ENCODE results near the gene ACP4. TPM values are rescaled to one million over a fixed set of nuclear protein-coding genes. Genes with fewer than 3 reads are reported as not detected.
"Not testable (repeated sequence)": the region's sequence is repeated elsewhere in the genome, so short reads cannot be mapped to it uniquely, and the experiment has no call there.

The ACP4 gene
- polyA plus RNA-seq, 1 donor: 0.09 TPM

GRCh38 chr19:50811622-50812238 lies 21.5 kb downstream of the ACP4 start:
- no CpG with 5 or more reads among the region's 3 CpGs for WGBS (ENCODE audit: insufficient coverage, low lambda C conversion rate)
- not testable (repeated sequence) for DNase-seq; H3K4me1 ChIP-seq (ENCODE audit: control insufficient read depth, insufficient read depth, low read length); H3K27me3 ChIP-seq (ENCODE audit: control insufficient read depth, insufficient read depth, low read length); H3K36me3 ChIP-seq (ENCODE audit: control insufficient read depth, insufficient read depth, low read length); H3K4me3 ChIP-seq (ENCODE audit: low read length); H3K9me3 ChIP-seq (ENCODE audit: control insufficient read depth, low read depth, low read length); H3K27ac ChIP-seq (ENCODE audit: low read length)

GRCh38 chr19:50812474-50812873 lies 22.3 kb downstream of the ACP4 start:
- no peaks in the 10 kb centered on the region for H3K36me3 ChIP-seq (ENCODE audit: control insufficient read depth, insufficient read depth, low read length)
- H3K9me3 ChIP-seq (ENCODE audit: control insufficient read depth, low read depth, low read length): no peaks in the 10 kb centered on the region
- no CpG with 5 or more reads among the region's 3 CpGs for WGBS (ENCODE audit: insufficient coverage, low lambda C conversion rate)
- no peak overlapping the region for H3K4me3 ChIP-seq (ENCODE audit: low read length)
- no peaks in the 10 kb centered on the region for H3K4me1 ChIP-seq (ENCODE audit: control insufficient read depth, insufficient read depth, low read length)
- peaks cover 8% of the 10 kb centered on the region for H3K27me3 ChIP-seq (ENCODE audit: control insufficient read depth, insufficient read depth, low read length)
- no peak overlapping the region for H3K27ac ChIP-seq (ENCODE audit: low read length)
- no peak for DNase-seq

- H3K27me3 ChIP-seq (ENCODE audit: control insufficient read depth, insufficient read depth, low read length): peaks cover 30% of the 10 kb centered on the region
- 100% methylated on average over 1 of the region's 5 CpGs for WGBS (ENCODE audit: insufficient coverage, low lambda C conversion rate)
- DNase-seq: no peak
- no peaks in the 10 kb centered on the region for H3K36me3 ChIP-seq (ENCODE audit: control insufficient read depth, insufficient read depth, low read length)
- H3K4me1 ChIP-seq (ENCODE audit: control insufficient read depth, insufficient read depth, low read length): peaks cover 8% of the 10 kb centered on the region
- H3K9me3 ChIP-seq (ENCODE audit: control insufficient read depth, low read depth, low read length): peaks cover 5% of the 10 kb centered on the region
- H3K4me3 ChIP-seq (ENCODE audit: low read length): no peak overlapping the region
- no peak overlapping the region for H3K27ac ChIP-seq (ENCODE audit: low read length)
Measured at GRCh38 chr19:50814883-50815282, 24.7 kb downstream of the ACP4 start.

GRCh38 chr19:50815439-50815838 lies 25.2 kb downstream of the ACP4 start:
- Histone ChIP-seq H3K27ac (ENCODE audit: low read length) (no peak overlapping the region), H3K36me3 (ENCODE audit: control insufficient read depth, insufficient read depth, low read length) (no peaks in the 10 kb centered on the region), H3K4me3 (ENCODE audit: low read length) (no peak overlapping the region), H3K27me3 (ENCODE audit: control insufficient read depth, insufficient read depth, low read length) (peaks cover 30% of the 10 kb centered on the region), H3K9me3 (ENCODE audit: control insufficient read depth, low read depth, low read length) (peaks cover 5% of the 10 kb centered on the region), H3K4me1 (ENCODE audit: control insufficient read depth, insufficient read depth, low read length) (peaks cover 10% of the 10 kb centered on the region)
- no CpG with 5 or more reads among the region's 1 CpG for WGBS (ENCODE audit: insufficient coverage, low lambda C conversion rate)
- no peak for DNase-seq

- Histone ChIP-seq H3K36me3 (ENCODE audit: control insufficient read depth, insufficient read depth, low read length) (no peaks in the 10 kb centered on the region), H3K27ac (ENCODE audit: low read length) (no peak overlapping the region), H3K4me1 (ENCODE audit: control insufficient read depth, insufficient read depth, low read length) (peaks cover 24% of the 10 kb centered on the region), H3K9me3 (ENCODE audit: control insufficient read depth, low read depth, low read length) (peaks cover 5% of the 10 kb centered on the region), H3K4me3 (ENCODE audit: low read length) (peak overlapping the region; percentile 33), H3K27me3 (ENCODE audit: control insufficient read depth, insufficient read depth, low read length) (peaks cover 38% of the 10 kb centered on the region)
- DNase-seq: peak; percentile 49 to 65
- WGBS (ENCODE audit: insufficient coverage, low lambda C conversion rate): no CpG with 5 or more reads among the region's 52 CpGs
Measured at GRCh38 chr19:50817941-50818858, 28.0 kb downstream of the ACP4 start.

GRCh38 chr19:50818859-50819472 lies 28.8 kb downstream of the ACP4 start:
- Histone ChIP-seq H3K9me3 (ENCODE audit: control insufficient read depth, low read depth, low read length) (peaks cover 5% of the 10 kb centered on the region), H3K4me3 (ENCODE audit: low read length) (no peak overlapping the region), H3K4me1 (ENCODE audit: control insufficient read depth, insufficient read depth, low read length) (peaks cover 30% of the 10 kb centered on the region), H3K27me3 (ENCODE audit: control insufficient read depth, insufficient read depth, low read length) (peaks cover 38% of the 10 kb centered on the region), H3K36me3 (ENCODE audit: control insufficient read depth, insufficient read depth, low read length) (no peaks in the 10 kb centered on the region), H3K27ac (ENCODE audit: low read length) (no peak overlapping the region)
- no CpG with 5 or more reads among the region's 12 CpGs for WGBS (ENCODE audit: insufficient coverage, low lambda C conversion rate)
- peak; percentile 35 to 65 for DNase-seq

- Histone ChIP-seq H3K9me3 (ENCODE audit: control insufficient read depth, low read depth, low read length) (peaks cover 5% of the 10 kb centered on the region), H3K36me3 (ENCODE audit: control insufficient read depth, insufficient read depth, low read length) (no peaks in the 10 kb centered on the region), H3K4me1 (ENCODE audit: control insufficient read depth, insufficient read depth, low read length) (peaks cover 31% of the 10 kb centered on the region), H3K4me3 (ENCODE audit: low read length) (no peak overlapping the region), H3K27me3 (ENCODE audit: control insufficient read depth, insufficient read depth, low read length) (peaks cover 38% of the 10 kb centered on the region), H3K27ac (ENCODE audit: low read length) (no peak overlapping the region)
- no CpG with 5 or more reads among the region's 8 CpGs for WGBS (ENCODE audit: insufficient coverage, low lambda C conversion rate)
- DNase-seq: no peak
Measured at GRCh38 chr19:50819636-50820035, 29.4 kb downstream of the ACP4 start.

- Histone ChIP-seq H3K9me3 (ENCODE audit: control insufficient read depth, low read depth, low read length) (peaks cover 5% of the 10 kb centered on the region), H3K36me3 (ENCODE audit: control insufficient read depth, insufficient read depth, low read length) (no peaks in the 10 kb centered on the region), H3K27me3 (ENCODE audit: control insufficient read depth, insufficient read depth, low read length) (peaks cover 38% of the 10 kb centered on the region), H3K4me3 (ENCODE audit: low read length) (no peak overlapping the region), H3K27ac (ENCODE audit: low read length) (peak overlapping the region; percentile 29), H3K4me1 (ENCODE audit: control insufficient read depth, insufficient read depth, low read length) (peaks cover 31% of the 10 kb centered on the region)
- 0% methylated on average over 4 of the region's 15 CpGs for WGBS (ENCODE audit: insufficient coverage, low lambda C conversion rate)
- DNase-seq: peak in 1 of 2 donors; percentile 51
Measured at GRCh38 chr19:50820086-50820485, 29.9 kb downstream of the ACP4 start.

GRCh38 chr19:50820549-50821247 lies 30.5 kb downstream of the ACP4 start:
- Histone ChIP-seq H3K4me3 (ENCODE audit: low read length) (peak overlapping the region; percentile 10), H3K36me3 (ENCODE audit: control insufficient read depth, insufficient read depth, low read length) (no peaks in the 10 kb centered on the region), H3K9me3 (ENCODE audit: control insufficient read depth, low read depth, low read length) (peaks cover 5% of the 10 kb centered on the region), H3K27ac (ENCODE audit: low read length) (peak overlapping the region; percentile 29), H3K4me1 (ENCODE audit: control insufficient read depth, insufficient read depth, low read length) (peaks cover 31% of the 10 kb centered on the region), H3K27me3 (ENCODE audit: control insufficient read depth, insufficient read depth, low read length) (peaks cover 35% of the 10 kb centered on the region)
- 24% methylated on average over 4 of the region's 21 CpGs for WGBS (ENCODE audit: insufficient coverage, low lambda C conversion rate)
- DNase-seq: peak; percentile 62 to 82

GRCh38 chr19:50821248-50821612 lies 31.0 kb downstream of the ACP4 start:
- WGBS (ENCODE audit: insufficient coverage, low lambda C conversion rate): 43% methylated on average over 2 of the region's 4 CpGs
- no peak overlapping the region for H3K4me3 ChIP-seq (ENCODE audit: low read length)
- no peaks in the 10 kb centered on the region for H3K36me3 ChIP-seq (ENCODE audit: control insufficient read depth, insufficient read depth, low read length)
- peaks cover 31% of the 10 kb centered on the region for H3K4me1 ChIP-seq (ENCODE audit: control insufficient read depth, insufficient read depth, low read length)
- peak overlapping the region; percentile 31 for H3K27ac ChIP-seq (ENCODE audit: low read length)
- no peak for DNase-seq
- peaks cover 35% of the 10 kb centered on the region for H3K27me3 ChIP-seq (ENCODE audit: control insufficient read depth, insufficient read depth, low read length)
- peaks cover 5% of the 10 kb centered on the region for H3K9me3 ChIP-seq (ENCODE audit: control insufficient read depth, low read depth, low read length)

All from large intestine (tissue), 3 donors.